Suprapubic skin (tissue), 4 donors: ENCODE results near the gene AACS.

Experiments
- CTCF ChIP-seq, 2 donors: fragments of 200-600 bp in 1 of 2; fragments of 450-650 bp in 1 of 2; sonication (generic) in 1 of 2; IDR thresholded peaks; one replicate each; pipeline ENCODE4 v1.5.1; 2016 to 2019; ENCODE audit warnings: antibody characterized with exemption in 2 of 2, mild to moderate bottlenecking in 1 of 2, moderate library complexity in 1 of 2
- EP300 ChIP-seq: sonication (generic); formaldehyde crosslinking; IDR thresholded peaks from one replicate; pipeline ENCODE4 v1.6.1; 2017; ENCODE audit warnings: antibody characterized with exemption
- POLR2A ChIP-seq, 2 donors: fragments of 450-650 bp; IDR thresholded peaks; one replicate each; pipeline ENCODE4 v1.6.1; 2017; ENCODE audit warnings: antibody characterized with exemption in 2 of 2, mild to moderate bottlenecking in 2 of 2, moderate library complexity in 2 of 2
- POLR2AphosphoS5 ChIP-seq, 3 donors: sonication (generic); formaldehyde crosslinking; IDR thresholded peaks; one replicate each; pipeline ENCODE4 v1.6.1; 2017; ENCODE audit warnings: antibody characterized with exemption in 3 of 3

GRCh38 chr12:125065919-125066570, 810 bp downstream of the AACS start:
- no peak for TF ChIP-seq POLR2AphosphoS5 (IDR thresholded peaks at IDR 0.05)
- no peak for TF ChIP-seq CTCF (IDR thresholded peaks at IDR 0.05)
- TF ChIP-seq POLR2A (IDR thresholded peaks at IDR 0.05), result no peak
- TF ChIP-seq EP300, result no peak
